ENCODE data around the gene RSPO3. TPM values are rescaled to one million over a fixed set of nuclear protein-coding genes. Genes with fewer than 3 reads are reported as not detected.

RSPO3 gene
- polyA plus RNA-seq, 1 of the 3 experiments (the other 2 are of a cell fraction), result not detected

DNA sequence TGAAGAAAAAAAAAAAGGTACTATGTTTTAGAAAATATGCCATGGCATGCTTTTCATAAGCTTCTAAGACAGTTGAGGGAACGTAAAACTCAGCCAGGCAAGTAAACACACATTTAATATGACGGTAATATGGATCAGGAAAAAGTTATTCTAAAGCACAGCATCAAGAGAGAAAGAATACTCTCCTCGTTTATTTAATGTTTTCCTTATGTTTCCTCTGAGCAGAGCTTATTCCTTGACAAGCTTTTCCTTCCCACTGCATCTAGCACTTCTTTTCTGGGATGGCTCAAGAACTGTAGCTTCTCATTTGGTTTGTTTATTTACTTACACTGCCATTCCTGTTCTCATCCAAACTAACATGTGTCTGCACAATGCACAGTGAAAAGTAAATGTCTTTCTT, 2.7 kb upstream of the RSPO3 start:
- H3K9me2 ChIP-seq, result no peaks in the 10 kb centered on the region
- H2AFZ ChIP-seq (ENCODE audit: low read depth), result no peak overlapping the region
- no peaks in the 10 kb centered on the region for H4K20me1 ChIP-seq (ENCODE audit: insufficient read depth)
- H3K36me3 ChIP-seq (replicated peaks in 1 of 2; ENCODE audit: control insufficient read depth in 1 of 2, insufficient read depth in 2 of 2, low read length in 1 of 2), result no peaks in the 10 kb centered on the region
- H3F3A ChIP-seq (replicated peaks; ENCODE audit: insufficient read depth), result no peaks in the 10 kb centered on the region
- ChIA-PET CTCF (interaction anchor here (1.2 kb wide), 2 partner anchors 312 to 1120 kb away, joined by 3 to 5 read pairs; no protein-coding TSS in a partner anchor), POLR2A (no interaction called here)
- H3K4me1 ChIP-seq (ENCODE audit: control insufficient read depth in 1 of 2, insufficient read depth in 2 of 2, low read depth in 1 of 2, low read length in 1 of 2), result no peaks in the 10 kb centered on the region; a peak in 1 of 4 replicates
- TF ChIP-seq FOXM1 (IDR thresholded peaks at IDR 0.05; ENCODE audit: low read depth) (no peak), POLR2AphosphoS5 (IDR thresholded peaks at IDR 0.05; ENCODE audit: low read depth, low read length) (no peak), TAF1 (IDR thresholded peaks at IDR 0.05; ENCODE audit: borderline replicate concordance, low read depth, low read length) (no peak), GATA2 (CRISPR knock-in tag; IDR thresholded peaks at IDR 0.05) (no peak), SIN3A (IDR thresholded peaks at IDR 0.05; ENCODE audit: borderline replicate concordance, low read depth, low read length) (no peak), JUND (IDR thresholded peaks at IDR 0.05) (no peak), RXRA (IDR thresholded peaks at IDR 0.05; ENCODE audit: borderline replicate concordance, low read depth) (no peak), RFX5 (IDR thresholded peaks at IDR 0.05; ENCODE audit: low read length) (no peak), TCF12 (IDR thresholded peaks at IDR 0.05) (no peak), YY1 (IDR thresholded peaks at IDR 0.05; ENCODE audit: low read depth) (no peak)
- TF ChIP-seq, protein P1, sequence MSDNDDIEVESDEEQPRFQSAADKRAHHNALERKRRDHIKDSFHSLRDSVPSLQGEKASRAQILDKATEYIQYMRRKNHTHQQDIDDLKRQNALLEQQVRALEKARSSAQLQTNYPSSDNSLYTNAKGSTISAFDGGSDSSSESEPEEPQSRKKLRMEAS (IDR thresholded peaks at IDR 0.05; ENCODE audit: low read depth), result no peak
- no peak overlapping the region for H3K4me3 ChIP-seq (ENCODE audit: low read depth in 2 of 2, low read length in 1 of 2)
- H3K4me2 ChIP-seq, result no peak overlapping the region
- H3K9me3 ChIP-seq, result no peaks in the 10 kb centered on the region
- no peak overlapping the region for H3K27ac ChIP-seq (ENCODE audit: low read depth in 2 of 2, low read length in 1 of 2)
- no peaks in the 10 kb centered on the region for H3K79me2 ChIP-seq (ENCODE audit: insufficient read depth)
- no peak for DNase-seq
- H3K27me3 ChIP-seq (ENCODE audit: insufficient read depth), result peaks cover 43% of the 10 kb centered on the region
- no peak overlapping the region for H3K9ac ChIP-seq
- 3% methylated on average over 3 of the region's 3 CpGs for whole genome bisulfite sequencing (ENCODE audit: low lambda C conversion rate)

DNA sequence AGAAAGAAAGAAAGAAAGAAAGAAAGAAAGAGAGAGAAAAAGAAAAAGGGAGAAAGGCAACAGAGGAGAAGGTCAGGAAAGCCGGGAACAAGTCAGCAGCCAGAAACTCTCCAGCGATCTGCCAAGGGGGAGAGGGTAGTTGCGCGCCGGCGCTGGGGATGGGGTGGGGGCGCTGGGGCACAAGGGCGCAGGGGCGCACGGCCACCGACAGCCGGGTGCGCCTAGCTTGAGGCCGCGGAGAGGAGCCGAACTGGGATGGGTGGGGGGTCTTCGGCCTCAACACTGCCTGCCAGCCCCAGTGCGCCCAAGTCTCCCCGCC, 533 bp upstream of the RSPO3 start:
- no peaks in the 10 kb centered on the region for H3K9me3 ChIP-seq
- H2AFZ ChIP-seq (ENCODE audit: low read depth), result no peak overlapping the region
- no peaks in the 10 kb centered on the region for H3K79me2 ChIP-seq (ENCODE audit: insufficient read depth)
- ChIA-PET CTCF (no interaction called here), POLR2A (no interaction called here)
- DNase-seq, result no peak
- no peak for TF ChIP-seq ELF1 (IDR thresholded peaks at IDR 0.05)
- no peak for TF ChIP-seq CHD2 (IDR thresholded peaks at IDR 0.05; ENCODE audit: low read length, partially characterized antibody)
- no peak for TF ChIP-seq EZH2phosphoT487 (IDR thresholded peaks at IDR 0.05; ENCODE audit: borderline replicate concordance, low read depth)
- no peak for TF ChIP-seq TAF1 (IDR thresholded peaks at IDR 0.05; ENCODE audit: borderline replicate concordance, low read depth, low read length)
- no peak for TF ChIP-seq FOXJ3 (CRISPR knock-in tag; IDR thresholded peaks at IDR 0.05)
- TF ChIP-seq SIN3A (IDR thresholded peaks at IDR 0.05; ENCODE audit: borderline replicate concordance, low read depth, low read length), result no peak
- TF ChIP-seq EP300 (IDR thresholded peaks at IDR 0.05; ENCODE audit: borderline replicate concordance in 1 of 2, low read depth in 1 of 2, low read length in 1 of 2), result no peak
- no peak for TF ChIP-seq POLR2AphosphoS5 (IDR thresholded peaks at IDR 0.05; ENCODE audit: low read depth, low read length)
- TF ChIP-seq FOXM1 (IDR thresholded peaks at IDR 0.05; ENCODE audit: low read depth), result no peak
- no peak for TF ChIP-seq JUND (IDR thresholded peaks at IDR 0.05)
- TF ChIP-seq MEF2A (IDR thresholded peaks at IDR 0.05; ENCODE audit: borderline replicate concordance, low read depth), result no peak
- TF ChIP-seq, protein P2, sequence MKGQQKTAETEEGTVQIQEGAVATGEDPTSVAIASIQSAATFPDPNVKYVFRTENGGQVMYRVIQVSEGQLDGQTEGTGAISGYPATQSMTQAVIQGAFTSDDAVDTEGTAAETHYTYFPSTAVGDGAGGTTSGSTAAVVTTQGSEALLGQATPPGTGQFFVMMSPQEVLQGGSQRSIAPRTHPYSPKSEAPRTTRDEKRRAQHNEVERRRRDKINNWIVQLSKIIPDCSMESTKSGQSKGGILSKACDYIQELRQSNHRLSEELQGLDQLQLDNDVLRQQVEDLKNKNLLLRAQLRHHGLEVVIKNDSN (IDR thresholded peaks at IDR 0.05; ENCODE audit: borderline replicate concordance, low read depth), result no peak
- TF ChIP-seq, protein P3, sequence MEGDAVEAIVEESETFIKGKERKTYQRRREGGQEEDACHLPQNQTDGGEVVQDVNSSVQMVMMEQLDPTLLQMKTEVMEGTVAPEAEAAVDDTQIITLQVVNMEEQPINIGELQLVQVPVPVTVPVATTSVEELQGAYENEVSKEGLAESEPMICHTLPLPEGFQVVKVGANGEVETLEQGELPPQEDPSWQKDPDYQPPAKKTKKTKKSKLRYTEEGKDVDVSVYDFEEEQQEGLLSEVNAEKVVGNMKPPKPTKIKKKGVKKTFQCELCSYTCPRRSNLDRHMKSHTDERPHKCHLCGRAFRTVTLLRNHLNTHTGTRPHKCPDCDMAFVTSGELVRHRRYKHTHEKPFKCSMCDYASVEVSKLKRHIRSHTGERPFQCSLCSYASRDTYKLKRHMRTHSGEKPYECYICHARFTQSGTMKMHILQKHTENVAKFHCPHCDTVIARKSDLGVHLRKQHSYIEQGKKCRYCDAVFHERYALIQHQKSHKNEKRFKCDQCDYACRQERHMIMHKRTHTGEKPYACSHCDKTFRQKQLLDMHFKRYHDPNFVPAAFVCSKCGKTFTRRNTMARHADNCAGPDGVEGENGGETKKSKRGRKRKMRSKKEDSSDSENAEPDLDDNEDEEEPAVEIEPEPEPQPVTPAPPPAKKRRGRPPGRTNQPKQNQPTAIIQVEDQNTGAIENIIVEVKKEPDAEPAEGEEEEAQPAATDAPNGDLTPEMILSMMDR (IDR thresholded peaks at IDR 0.05), result no peak
- no peak for TF ChIP-seq SMC3 (IDR thresholded peaks at IDR 0.05; ENCODE audit: low read depth, low read length)
- TF ChIP-seq RFX5 (IDR thresholded peaks at IDR 0.05; ENCODE audit: low read length), result no peak
- no peaks in the 10 kb centered on the region for H3K36me3 ChIP-seq (replicated peaks in 1 of 2; ENCODE audit: control insufficient read depth in 1 of 2, insufficient read depth in 2 of 2, low read length in 1 of 2)
- no peak overlapping the region for H3K9ac ChIP-seq
- H3K4me2 ChIP-seq, result peak overlapping the region; percentile 66; the same call in 1 of the 2 replicates
- no peak overlapping the region; a peak in 1 of 4 replicates for H3K4me3 ChIP-seq (ENCODE audit: low read depth in 2 of 2, low read length in 1 of 2)
- H3K4me1 ChIP-seq (ENCODE audit: control insufficient read depth in 1 of 2, insufficient read depth in 2 of 2, low read depth in 1 of 2, low read length in 1 of 2), result no peaks in the 10 kb centered on the region; a peak in 1 of 4 replicates
- WGBS (ENCODE audit: low lambda C conversion rate), result 2% methylated on average over 17 of the region's 19 CpGs
- H3F3A ChIP-seq (replicated peaks; ENCODE audit: insufficient read depth), result no peaks in the 10 kb centered on the region
- no peaks in the 10 kb centered on the region for H4K20me1 ChIP-seq (ENCODE audit: insufficient read depth)
- H3K9me2 ChIP-seq, result no peaks in the 10 kb centered on the region
- no peak overlapping the region for H3K27ac ChIP-seq (ENCODE audit: low read depth in 2 of 2, low read length in 1 of 2)
- H3K27me3 ChIP-seq (ENCODE audit: insufficient read depth), result peaks cover 48% of the 10 kb centered on the region
